HCT116 (cell line): Measurements from ENCODE around the gene PLA2G4C. TPM values are rescaled to one million over a fixed set of nuclear protein-coding genes. Genes with fewer than 3 reads are reported as not detected.

Source experiments
- ATAC-seq: fragments of 200-7000 bp; cut with Tn5 transposase; 2 replicates; pipeline ENCODE4 v1.9.1; 2020; ENCODE audit warnings: mild to moderate bottlenecking, moderate library complexity
- BruUV-seq: library from RNA; stranded (reverse); fragments of 400-500 nt; replicated peaks from 2 replicates; lab custom pipeline; 2021; lab: Mats Ljungman, UMichigan
- CTCF ChIA-PET: fragments of 300-600 bp; sonication (Branson Sonifier 250); formaldehyde crosslinking; loops from one replicate; lab custom pipeline; 2021; ENCODE audit warnings: antibody characterized with exemption; lab: Charles Lee
- POLR2A ChIA-PET: fragments of 300-600, 350-600 bp; sonication (Branson Sonifier 250); formaldehyde crosslinking; loops from one replicate; lab custom pipeline; 2021; ENCODE audit warnings: antibody characterized with exemption; lab: Charles Lee
- RAD21 ChIA-PET, 2 experiments: fragments of 300-600 bp; sonication (Branson Sonifier 250); formaldehyde crosslinking; loops; one replicate each; lab custom pipeline; 2023; ENCODE audit warnings: low total read pairs in 2 of 2; ENCODE audit not compliant: uncharacterized antibody in 2 of 2, unreplicated experiment in 2 of 2, low non-redundant PET in 1 of 2; lab: Charles Lee
- DNase-seq: peaks from one replicate; pipeline ENCODE4 v3.0.0-alpha.2; 2010; ENCODE audit warnings: low read depth, low spot score
- H2AFZ ChIP-seq: fragments of 200-600 bp; shearing (Covaris generic), sonication (generic); 2 replicates; pipeline ENCODE4 v1.6.1; 2017; ENCODE audit warnings: low read depth, mixed run types, mixed read lengths, antibody characterized with exemption, low read length; ENCODE audit not compliant: poor library complexity, severe bottlenecking
- H3K27ac ChIP-seq: 2 replicates; pipeline ENCODE4 v1.5.1; 2012; ENCODE audit warnings: low read depth, low read length
- H3K27me3 ChIP-seq: fragments of 200-600 bp; sonication (generic); 2 replicates; pipeline ENCODE4 v1.6.1; 2016; ENCODE audit warnings: mixed run types, low read length, mixed read lengths; ENCODE audit not compliant: insufficient read depth
- H3K36me3 ChIP-seq, 2 experiments: fragments of 200-500 bp in 1 of 2; fragments of 200-600 bp in 1 of 2; sonication (Bioruptor generic) in 1 of 2; sonication (generic) in 1 of 2; 2 replicates each; pipeline versions ENCODE4 v1.5.1 to v1.6.1; 2014 to 2016; ENCODE audit warnings: low read length in 2 of 2, inconsistent platforms in 1 of 2, mixed read lengths in 1 of 2, mixed run types in 1 of 2; ENCODE audit not compliant: insufficient read depth in 2 of 2, control insufficient read depth in 1 of 2
- H3K4me1 ChIP-seq, 2 experiments: fragments of 200-600 bp in 1 of 2; sonication (generic) in 1 of 2; 2 replicates each; pipeline versions ENCODE4 v1.5.1 to v1.6.1; 2012 to 2017; ENCODE audit warnings: low read length in 2 of 2, inconsistent platforms in 1 of 2, mild to moderate bottlenecking in 1 of 2, mixed read lengths in 1 of 2, mixed run types in 1 of 2, moderate library complexity in 1 of 2; ENCODE audit not compliant: insufficient read depth in 2 of 2, control insufficient read depth in 1 of 2
- H3K4me2 ChIP-seq: fragments of 200-600 bp; sonication (generic); 2 replicates; pipeline ENCODE4 v1.6.1; 2017; ENCODE audit warnings: mixed run types, low read length, mixed read lengths
- H3K4me3 ChIP-seq, 2 experiments: fragments of 200-600 bp in 1 of 2; sonication (generic) in 1 of 2; replicated peaks in 1 of 2; 2 replicates each; pipeline ENCODE4 v1.5.1; 2011 to 2016; ENCODE audit warnings: low read length in 2 of 2, control low read depth in 1 of 2, low read depth in 1 of 2, mild to moderate bottlenecking in 1 of 2, mixed read lengths in 1 of 2, mixed run types in 1 of 2
- H3K79me2 ChIP-seq: fragments of 200-600 bp; sonication (generic); 2 replicates; pipeline ENCODE4 v1.6.1; 2017; ENCODE audit warnings: mild to moderate bottlenecking, mixed run types, low read length, moderate library complexity, mixed read lengths; ENCODE audit not compliant: insufficient read depth
- H3K9ac ChIP-seq: fragments of 200-600 bp; sonication (generic); 2 replicates; pipeline ENCODE4 v1.6.1; 2016; ENCODE audit warnings: low read length, mixed read lengths
- H3K9me2 ChIP-seq: fragments of 200-600 bp; sonication (generic), shearing (Covaris generic); 2 replicates; pipeline ENCODE4 v1.6.1; 2017; ENCODE audit warnings: mixed run types, mild to moderate bottlenecking, moderate library complexity; ENCODE audit not compliant: insufficient read depth
- H3K9me3 ChIP-seq, 2 experiments: fragments of 200-500 bp in 1 of 2; fragments of 200-600 bp in 1 of 2; sonication (Bioruptor generic) in 1 of 2; sonication (generic) in 1 of 2; 2 replicates each; pipeline ENCODE4 v1.6.1; 2014 to 2017; ENCODE audit warnings: low read length in 2 of 2, mixed read lengths in 2 of 2, inconsistent platforms in 1 of 2, low read depth in 1 of 2, mild to moderate bottlenecking in 1 of 2, mixed run types in 1 of 2, moderate library complexity in 1 of 2; ENCODE audit not compliant: control insufficient read depth in 1 of 2, insufficient read depth in 1 of 2
- H4K20me1 ChIP-seq: fragments of 200-600 bp; sonication (generic), shearing (Covaris generic); 2 replicates; pipeline ENCODE4 v1.6.1; 2017; ENCODE audit warnings: mixed run types, mild to moderate bottlenecking, moderate library complexity; ENCODE audit not compliant: insufficient read depth
- CEBPB ChIP-seq: IDR thresholded peaks from 2 replicates; pipeline ENCODE4 v1.6.1; 2012; ENCODE audit warnings: low read depth
- EGR1 ChIP-seq: IDR thresholded peaks from 2 replicates; pipeline ENCODE4 v1.6.1; 2012; ENCODE audit warnings: low read depth
- EZH2 ChIP-seq: fragments of 200-600 bp; sonication (generic); IDR thresholded peaks from 2 replicates; pipeline ENCODE4 v1.6.1; 2017; ENCODE audit warnings: antibody characterized with exemption, mixed run types
- POLR2A ChIP-seq: IDR thresholded peaks from 2 replicates; pipeline ENCODE4 v1.7.0; 2011; ENCODE audit warnings: borderline replicate concordance; ENCODE audit not compliant: insufficient read depth, insufficient read length; ENCODE audit errors: extremely low read depth
- YY1 ChIP-seq: IDR thresholded peaks from 2 replicates; pipeline ENCODE4 v1.6.1; 2011; ENCODE audit warnings: low read length, low read depth, moderate library complexity, mild to moderate bottlenecking; ENCODE audit not compliant: insufficient replicate concordance; ENCODE audit errors: extremely low read depth
- intact Hi-C: fragments of 100-400 bp; cut with micrococcal nuclease; formaldehyde crosslinking; loops from 2 replicates; pipeline ENCODE4 v1.10.0; 2022
- total RNA-seq: library from RNA; stranded (reverse); gene quantifications from one replicate; pipeline ENCODE4 v1.2.1, GENCODE V29; 2021; ENCODE audit not compliant: unreplicated experiment

PLA2G4C gene
- total RNA-seq, 1 experiment from 2014 or later = 1.7 TPM

DNA sequence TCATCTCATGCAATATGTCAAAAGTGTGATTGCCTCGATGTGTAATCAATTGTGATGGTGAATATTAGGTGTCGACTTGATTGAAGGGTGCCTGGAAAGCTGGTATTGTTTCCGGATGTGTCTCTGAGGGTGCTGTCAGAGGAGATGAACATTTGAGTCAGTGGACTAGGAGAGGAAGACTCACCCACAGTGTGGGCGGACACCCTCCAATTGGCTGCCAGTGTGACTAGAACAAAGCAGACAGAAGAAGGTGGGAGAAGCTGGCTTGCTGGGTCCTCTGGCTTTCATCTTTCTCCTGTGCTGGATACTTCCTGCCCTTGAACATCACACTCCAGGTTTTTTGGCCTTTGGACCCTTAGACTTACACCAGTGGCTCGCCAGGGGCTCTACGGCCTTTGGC, 51.3 kb downstream of the PLA2G4C start (continued):
- TF ChIP-seq YY1 (no peak), EGR1 (no peak)

DNA sequence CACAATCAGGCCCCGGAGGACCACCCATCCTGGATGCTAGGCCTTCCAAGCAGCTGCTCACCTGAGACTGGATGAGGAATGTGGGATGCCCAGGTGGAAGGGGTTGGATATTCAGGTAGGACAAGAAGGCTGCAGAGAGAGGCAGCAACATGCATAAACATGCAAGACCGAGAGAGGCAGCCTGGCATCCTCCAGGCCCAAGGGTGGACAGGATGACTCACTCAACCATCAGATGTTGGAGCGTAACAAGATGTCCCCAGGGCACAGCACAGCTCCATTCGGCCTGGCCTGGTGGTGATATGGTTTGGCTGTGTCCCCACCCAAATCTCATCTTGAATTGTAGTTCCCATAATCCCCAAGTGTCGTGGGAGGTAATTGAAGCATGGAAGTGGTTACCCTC, 56.8 kb downstream of the PLA2G4C start:
- H3K79me2 ChIP-seq = no peaks in the 10 kb centered on the region
- H3K9me2 ChIP-seq = no peaks in the 10 kb centered on the region
- DNase-seq (no peak), ATAC-seq (no peak)
- ChIA-PET CTCF (no interaction called here), POLR2A (no interaction called here), RAD21 (no interaction called here)
- no peaks in the 10 kb centered on the region for H3K9me3 ChIP-seq
- no peaks in the 10 kb centered on the region for H4K20me1 ChIP-seq
- intact Hi-C loops = no loop called here
- H3K4me3 ChIP-seq = no peak overlapping the region
- no peaks in the 10 kb centered on the region for H3K36me3 ChIP-seq
- H3K4me1 ChIP-seq = no peaks in the 10 kb centered on the region
- TF ChIP-seq YY1 (no peak), POLR2A (no peak)
- no peak overlapping the region for H2AFZ ChIP-seq
- H3K4me2 ChIP-seq = no peak overlapping the region
- H3K27ac ChIP-seq = no peak overlapping the region
- no peaks in the 10 kb centered on the region for H3K27me3 ChIP-seq
- no TSS peak for BruUV-seq
- no peak overlapping the region for H3K9ac ChIP-seq

DNA sequence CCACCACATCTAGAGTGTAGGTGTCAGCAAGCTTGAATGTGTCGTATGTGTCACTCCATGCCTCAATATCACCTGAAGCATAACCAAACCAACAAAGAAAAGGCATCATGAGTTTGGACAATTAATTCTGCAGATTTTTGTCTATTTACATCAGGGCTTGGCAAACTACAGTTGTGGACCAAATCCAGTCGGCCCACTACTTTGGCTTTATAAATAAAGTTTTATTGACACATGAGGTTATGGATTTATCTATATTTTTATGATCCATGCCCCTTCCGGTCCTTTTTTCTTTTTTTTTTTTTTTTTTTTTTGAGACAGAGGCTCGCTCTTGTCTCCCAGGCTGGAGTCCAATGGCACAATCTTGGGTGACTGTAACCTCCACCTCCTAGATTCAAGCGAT, 57.5 kb downstream of the PLA2G4C start:
- no peaks in the 10 kb centered on the region for H3K79me2 ChIP-seq
- intact Hi-C loops = no loop called here
- no peak for TF ChIP-seq CEBPB
- no peak for TF ChIP-seq EZH2
- ChIA-PET RAD21 (no interaction called here), CTCF (no interaction called here), POLR2A (no interaction called here)
- ATAC-seq (no peak), DNase-seq (no peak)
- H3K9ac ChIP-seq = no peak overlapping the region
- H3K36me3 ChIP-seq = no peaks in the 10 kb centered on the region
- no peak overlapping the region for H2AFZ ChIP-seq
- no peaks in the 10 kb centered on the region for H4K20me1 ChIP-seq
- H3K4me3 ChIP-seq = no peak overlapping the region
- H3K27ac ChIP-seq = no peak overlapping the region
- no peaks in the 10 kb centered on the region for H3K9me2 ChIP-seq
- H3K27me3 ChIP-seq = no peaks in the 10 kb centered on the region
- H3K4me1 ChIP-seq = no peaks in the 10 kb centered on the region
- no peak overlapping the region for H3K4me2 ChIP-seq
- no peaks in the 10 kb centered on the region for H3K9me3 ChIP-seq
- BruUV-seq = no TSS peak
